RWPE2 (cell line): Measurements from ENCODE around the gene B9D1.
A peak's percentile ranks its signal among the peaks of the same experiment; 100 is the strongest.

Source experiments
- ATAC-seq: fragments of 200-7000 bp; cut with Tn5 transposase; 3 replicates; pipeline ENCODE4 v1.9.1; 2021; ENCODE audit warnings: low read depth
- DNase-seq: peaks from one replicate; pipeline ENCODE4 v3.0.0-alpha.2; 2020; ENCODE audit warnings: low spot score
- H3K27ac ChIP-seq: fragments of 450-650 bp; 2 replicates; pipeline ENCODE4 v1.5.1; 2017; ENCODE audit warnings: mild to moderate bottlenecking; ENCODE audit not compliant: poor library complexity, severe bottlenecking
- H3K27me3 ChIP-seq: fragments of 250-450 bp; sonication (Bioruptor Pico); 2 replicates; pipeline ENCODE4 v1.5.1; 2021; ENCODE audit warnings: mild to moderate bottlenecking, moderate library complexity; ENCODE audit not compliant: insufficient read depth, poor library complexity, severe bottlenecking
- H3K36me3 ChIP-seq: fragments of 250-450 bp; sonication (Bioruptor Pico); 2 replicates; pipeline ENCODE4 v1.5.1; 2020; ENCODE audit warnings: low read depth, mild to moderate bottlenecking, moderate library complexity
- H3K4me1 ChIP-seq: fragments of 250-450 bp; sonication (Bioruptor Pico); 2 replicates; pipeline ENCODE4 v1.5.1; 2021; ENCODE audit warnings: mild to moderate bottlenecking, moderate library complexity; ENCODE audit not compliant: insufficient read depth, poor library complexity, severe bottlenecking
- H3K4me3 ChIP-seq: fragments of 250-450 bp; sonication (Bioruptor Pico); 2 replicates; pipeline ENCODE4 v1.5.1; 2021; ENCODE audit warnings: mild to moderate bottlenecking, moderate library complexity; ENCODE audit not compliant: severe bottlenecking
- H3K9me3 ChIP-seq: fragments of 250-450 bp; sonication (Bioruptor Pico); 2 replicates; pipeline ENCODE4 v1.5.1; 2021; ENCODE audit warnings: mild to moderate bottlenecking, moderate library complexity; ENCODE audit not compliant: severe bottlenecking
- CTCF ChIP-seq: fragments of 450-650 bp; IDR thresholded peaks from one replicate; pipeline ENCODE4 v1.5.1; 2017; ENCODE audit warnings: mild to moderate bottlenecking, moderate library complexity; ENCODE audit not compliant: poor library complexity, severe bottlenecking

The B9D1 gene

GRCh38 chr17:19388791-19389785, 26.6 kb upstream of the B9D1 start:
- Histone ChIP-seq H3K27ac (no peak overlapping the region), H3K27me3 (no peaks in the 10 kb centered on the region), H3K4me1 (peaks cover 9% of the 10 kb centered on the region), H3K9me3 (no peaks in the 10 kb centered on the region), H3K36me3 (peaks cover 6% of the 10 kb centered on the region), H3K4me3 (no peak overlapping the region)
- DNase-seq (no peak), ATAC-seq (no peak)
- no peak for TF ChIP-seq CTCF

GRCh38 chr17:19387921-19388521, 25.5 kb upstream of the B9D1 start:
- H3K4me3 ChIP-seq = no peak overlapping the region
- peaks cover 9% of the 10 kb centered on the region for H3K4me1 ChIP-seq
- H3K27me3 ChIP-seq = no peaks in the 10 kb centered on the region
- no peak overlapping the region for H3K27ac ChIP-seq
- DNase-seq = no peak
- H3K9me3 ChIP-seq = no peaks in the 10 kb centered on the region
- ATAC-seq = no peak
- H3K36me3 ChIP-seq = peaks cover 13% of the 10 kb centered on the region
- no peak for TF ChIP-seq CTCF

- TF ChIP-seq CTCF = no peak
- DNase-seq (no peak), ATAC-seq (no peak)
- peaks cover 21% of the 10 kb centered on the region for H3K36me3 ChIP-seq
- H3K27ac ChIP-seq = peak within 1 kb of the TSS; percentile 6
- no peaks in the 10 kb centered on the region for H3K9me3 ChIP-seq
- H3K4me3 ChIP-seq = no peak within 1 kb of the TSS
- peaks cover 9% of the 10 kb centered on the region for H3K4me1 ChIP-seq
- no peaks in the 10 kb centered on the region for H3K27me3 ChIP-seq
These were observed 24.7 kb upstream of the B9D1 start, which contains the start of gene MFAP4 for GRCh38 chr17:19386974-19387920. MFAP4 (minus strand) TSS chr17:19387190; CDS start chr17:19387155, 35 bp downstream.

- H3K4me1 ChIP-seq = peaks cover 9% of the 10 kb centered on the region
- H3K36me3 ChIP-seq = peaks cover 26% of the 10 kb centered on the region
- H3K9me3 ChIP-seq = no peaks in the 10 kb centered on the region
- no peak overlapping the region for H3K4me3 ChIP-seq
- DNase-seq (no peak), ATAC-seq (peak; percentile 91)
- H3K27me3 ChIP-seq = no peaks in the 10 kb centered on the region
- H3K27ac ChIP-seq = peak overlapping the region; percentile 6
- no peak for TF ChIP-seq CTCF
These were observed 23.8 kb upstream of the B9D1 start for GRCh38 chr17:19386051-19386929.
